PC-9 (cell line): Measurements from ENCODE around the gene RPGRIP1. TPM values are rescaled to one million over a fixed set of nuclear protein-coding genes. Genes with fewer than 3 reads are reported as not detected.
A peak's percentile ranks its signal among the peaks of the same experiment; 100 is the strongest.

Source experiments
- Bru-seq: library from RNA; stranded (reverse); fragments of 400-500 nt; gene quantifications from one replicate; lab custom pipeline; 2021; lab: Mats Ljungman, UMichigan
- BruChase-seq, 2 experiments: library from RNA; stranded (reverse); fragments of 400-500 nt; gene quantifications; one replicate each; lab custom pipeline; 2021; lab: Mats Ljungman, UMichigan
- BruUV-seq: library from RNA; stranded (reverse); fragments of 400-500 nt; replicated peaks from 2 replicates; lab custom pipeline; 2021; lab: Mats Ljungman, UMichigan
- CTCF ChIA-PET: fragments of 300-600 bp; sonication (Branson Sonifier 250); formaldehyde crosslinking; loops from one replicate; lab custom pipeline; 2022; ENCODE audit warnings: antibody characterized with exemption; lab: Charles Lee
- POLR2A ChIA-PET: fragments of 300-600 bp; sonication (Branson Sonifier 250); formaldehyde crosslinking; loops from one replicate; lab custom pipeline; 2022; ENCODE audit warnings: antibody characterized with exemption; ENCODE audit not compliant: unreplicated experiment; lab: Charles Lee
- DNase-seq, 2 experiments: peaks; one replicate each; pipeline versions ENCODE4 v3.0.0 to v3.0.0-alpha.2; 2015 to 2022; ENCODE audit warnings: mixed read lengths in 1 of 2
- H2AFZ ChIP-seq: fragments of 200-600 bp; sonication (generic); 2 replicates; pipeline ENCODE4 v1.8.1; 2017; ENCODE audit warnings: antibody characterized with exemption
- H3F3A ChIP-seq: fragments of 200-600 bp; sonication (generic); 2 replicates; pipeline ENCODE4 v1.8.1; 2017; ENCODE audit warnings: antibody characterized with exemption, mild to moderate bottlenecking, low read depth; ENCODE audit not compliant: insufficient read depth
- H3K27ac ChIP-seq: fragments of 200-600 bp; sonication (generic); 2 replicates; pipeline ENCODE4 v1.6.1; 2016; ENCODE audit warnings: mixed run types
- H3K27me3 ChIP-seq: fragments of 200-600 bp; sonication (generic); 2 replicates; pipeline ENCODE4 v1.6.1; 2016; ENCODE audit warnings: low read depth, mixed run types; ENCODE audit not compliant: insufficient read depth
- H3K36me3 ChIP-seq: fragments of 200-600 bp; sonication (generic); 2 replicates; pipeline ENCODE4 v1.6.1; 2016; ENCODE audit warnings: low read depth, mixed run types
- H3K4me1 ChIP-seq: fragments of 200-600 bp; sonication (generic); replicated peaks from 2 replicates; pipeline ENCODE4 v1.6.1; 2016; ENCODE audit warnings: mixed run types; ENCODE audit not compliant: insufficient read depth
- H3K4me2 ChIP-seq: fragments of 200-600 bp; sonication (generic); 2 replicates; pipeline ENCODE4 v1.6.1; 2017; ENCODE audit warnings: mixed run types
- H3K4me3 ChIP-seq: fragments of 200-600 bp; sonication (generic); 2 replicates; pipeline ENCODE4 v1.6.1; 2016; ENCODE audit warnings: mixed run types
- H3K79me2 ChIP-seq: fragments of 200-600 bp; sonication (generic); 2 replicates; pipeline ENCODE4 v1.6.1; 2017; ENCODE audit warnings: low read depth, mixed run types
- H3K9me2 ChIP-seq: fragments of 200-600 bp; sonication (generic); 2 replicates; pipeline ENCODE4 v1.8.1; 2017; ENCODE audit warnings: mild to moderate bottlenecking; ENCODE audit not compliant: insufficient read depth
- H3K9me3 ChIP-seq: fragments of 200-600 bp; sonication (generic); 2 replicates; pipeline ENCODE4 v1.8.1; 2016; ENCODE audit warnings: low read depth; ENCODE audit not compliant: insufficient read depth
- H4K20me1 ChIP-seq: fragments of 200-600 bp; sonication (generic); 2 replicates; pipeline ENCODE4 v1.8.1; 2017; ENCODE audit not compliant: insufficient read depth
- EZH2 ChIP-seq: fragments of 200-600 bp; sonication (generic); IDR thresholded peaks from 2 replicates; pipeline ENCODE4 v1.8.0; 2017; ENCODE audit warnings: antibody characterized with exemption, low read depth
- intact Hi-C: fragments of 100-400 bp; cut with micrococcal nuclease; formaldehyde crosslinking; loops from one replicate; pipeline ENCODE4 v1.10.0; 2022; ENCODE audit not compliant: unreplicated experiment
- long read RNA-seq: library from polyadenylated mRNA; stranded (forward); transcript quantifications from one replicate; pipeline ENCODE4 v2.0.0, GENCODE V29; 2022
- total RNA-seq: library from RNA; stranded (reverse); gene quantifications from 2 replicates; pipeline ENCODE4 v1.2.3, GENCODE V29; 2021
- TF ChIP-seq, protein P1 (sequence below): fragments of 200-600 bp; sonication (generic); conservative IDR thresholded peaks from 2 replicates; pipeline ENCODE4 v1.6.1; 2017; ENCODE audit warnings: mixed run types, antibody characterized with exemption, mild to moderate bottlenecking, moderate library complexity

RPGRIP1 gene
- total RNA-seq (0.75 and 2.1 TPM in 2 replicates), Bru-seq, nascent RNA (percentile 22 among the genes with signal in this experiment), BruChase-seq, experiment 1, labeled RNA remaining after a 2-hour chase (percentile 18 among the genes with signal in this experiment), BruChase-seq, experiment 2, labeled RNA remaining after a 6-hour chase (percentile 18 among the genes with signal in this experiment)
- long read RNA-seq, partial matches to known transcripts: 0 of 2 reads
- long read RNA-seq, other reads (novel, unspliced or antisense): 2 of 2 reads

DNA sequence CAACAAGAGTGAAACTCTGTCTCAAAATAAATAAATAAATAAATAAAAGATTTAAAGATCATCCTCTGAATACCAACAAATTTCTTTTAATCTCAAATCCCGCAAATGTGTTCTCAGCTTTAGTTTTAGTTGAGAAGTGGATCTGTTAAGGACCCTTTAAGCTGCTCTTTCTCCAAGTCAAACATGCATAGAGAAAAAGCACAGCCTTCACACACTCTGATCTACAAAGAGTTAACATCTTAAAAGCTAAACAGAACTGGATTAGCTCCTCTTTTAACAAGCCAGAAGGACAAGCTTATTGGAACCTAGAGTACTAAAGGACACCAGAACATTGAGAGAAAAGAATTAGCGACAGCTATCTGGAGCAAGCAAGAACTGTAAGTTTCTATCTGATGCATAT is at the start of gene RPGRIP1:
Gene RPGRIP1 (plus strand): TSS at position 301 of the 400 bp plus-strand sequence. CDS start 7,894 bp downstream, outside the sequence.
- intact Hi-C loops: no loop called here
- Histone ChIP-seq H3K4me1 (no peaks in the 10 kb centered on the region), H3K9me2 (no peaks in the 10 kb centered on the region), H3K79me2 (no peaks in the 10 kb centered on the region), H3K4me2 (no peak within 1 kb of the TSS), H4K20me1 (no peaks in the 10 kb centered on the region), H3K36me3 (no peaks in the 10 kb centered on the region), H3K27me3 (no peaks in the 10 kb centered on the region), H3K9me3 (no peaks in the 10 kb centered on the region), H3K4me3 (no peak within 1 kb of the TSS), H3F3A (peaks cover 9% of the 10 kb centered on the region; the same call in 1 of the 2 replicates), H3K27ac (no peak within 1 kb of the TSS), H2AFZ (no peak within 1 kb of the TSS)
- ChIA-PET POLR2A (no interaction called here), CTCF (no interaction called here)
- no peak for DNase-seq
- no peak for TF ChIP-seq EZH2
- TF ChIP-seq, protein P1, sequence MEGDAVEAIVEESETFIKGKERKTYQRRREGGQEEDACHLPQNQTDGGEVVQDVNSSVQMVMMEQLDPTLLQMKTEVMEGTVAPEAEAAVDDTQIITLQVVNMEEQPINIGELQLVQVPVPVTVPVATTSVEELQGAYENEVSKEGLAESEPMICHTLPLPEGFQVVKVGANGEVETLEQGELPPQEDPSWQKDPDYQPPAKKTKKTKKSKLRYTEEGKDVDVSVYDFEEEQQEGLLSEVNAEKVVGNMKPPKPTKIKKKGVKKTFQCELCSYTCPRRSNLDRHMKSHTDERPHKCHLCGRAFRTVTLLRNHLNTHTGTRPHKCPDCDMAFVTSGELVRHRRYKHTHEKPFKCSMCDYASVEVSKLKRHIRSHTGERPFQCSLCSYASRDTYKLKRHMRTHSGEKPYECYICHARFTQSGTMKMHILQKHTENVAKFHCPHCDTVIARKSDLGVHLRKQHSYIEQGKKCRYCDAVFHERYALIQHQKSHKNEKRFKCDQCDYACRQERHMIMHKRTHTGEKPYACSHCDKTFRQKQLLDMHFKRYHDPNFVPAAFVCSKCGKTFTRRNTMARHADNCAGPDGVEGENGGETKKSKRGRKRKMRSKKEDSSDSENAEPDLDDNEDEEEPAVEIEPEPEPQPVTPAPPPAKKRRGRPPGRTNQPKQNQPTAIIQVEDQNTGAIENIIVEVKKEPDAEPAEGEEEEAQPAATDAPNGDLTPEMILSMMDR: no peak
- no TSS peak for BruUV-seq

- Histone ChIP-seq H2AFZ (no peak overlapping the region), H3K27me3 (no peaks in the 10 kb centered on the region), H3K4me1 (no peaks in the 10 kb centered on the region), H3K79me2 (peaks cover 100% of the 10 kb centered on the region), H3K36me3 (peaks cover 85% of the 10 kb centered on the region), H3K9me3 (no peaks in the 10 kb centered on the region), H3F3A (peaks cover 98% of the 10 kb centered on the region), H3K27ac (0 out of 2 replicates have a peak overlapping the region, but pooled peaks have one; percentile 18), H3K9me2 (no peaks in the 10 kb centered on the region), H4K20me1 (peaks cover 100% of the 10 kb centered on the region), H3K4me3 (no peak overlapping the region), H3K4me2 (no peak overlapping the region)
- TF ChIP-seq, protein P1: no peak
- TF ChIP-seq EZH2: no peak
- BruUV-seq: no TSS peak
- ChIA-PET CTCF (no interaction called here), POLR2A (interaction anchor here (0.6 kb wide), 2 partner anchors 25 to 489 kb away, joined by 3 to 10 read pairs; no protein-coding TSS in a partner anchor)
- no peak for DNase-seq
- intact Hi-C loops: no loop called here
These were observed 48.7 kb upstream of the RPGRIP1 start for GRCh38 chr14:21231020-21231652.

- intact Hi-C loops: no loop called here
- ChIA-PET POLR2A (no interaction called here), CTCF (no interaction called here)
- Histone ChIP-seq H3K27me3 (no peaks in the 10 kb centered on the region), H3K27ac (peak overlapping the region; percentile 20; the same call in 1 of the 2 replicates), H3K79me2 (peaks cover 100% of the 10 kb centered on the region), H3K4me1 (no peaks in the 10 kb centered on the region), H3F3A (peaks cover 99% of the 10 kb centered on the region), H3K36me3 (peaks cover 83% of the 10 kb centered on the region), H3K4me3 (no peak overlapping the region), H3K9me3 (no peaks in the 10 kb centered on the region), H4K20me1 (peaks cover 100% of the 10 kb centered on the region), H3K9me2 (no peaks in the 10 kb centered on the region), H3K4me2 (no peak overlapping the region), H2AFZ (no peak overlapping the region)
- DNase-seq: no peak
- TF ChIP-seq, protein P1: no peak
- no peak for TF ChIP-seq EZH2
- BruUV-seq: no TSS peak
These were observed 46.3 kb upstream of the RPGRIP1 start for GRCh38 chr14:21233457-21234076.
